Measurements from ENCODE around the gene DPH2.

Gene DPH2

DNA sequence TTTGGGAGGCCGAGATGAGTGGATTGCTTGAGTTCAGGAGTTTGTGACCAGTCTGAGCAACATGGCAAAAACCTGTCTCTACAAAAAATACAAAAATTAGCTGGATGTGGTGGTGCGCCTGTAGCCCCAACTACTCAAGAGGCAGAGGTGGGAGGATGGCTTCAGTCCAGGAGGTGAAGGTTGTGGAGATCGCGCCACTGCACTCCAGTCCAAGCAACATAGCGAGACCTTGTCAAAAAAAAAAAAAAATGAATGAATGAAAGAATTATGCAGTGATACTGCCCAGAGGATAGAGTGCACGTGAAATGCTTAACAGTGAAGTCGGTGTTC lies 429 bp upstream of the DPH2 start:
- no peak for DNase-seq (ENCODE audit: low read depth)

- no peak for DNase-seq (ENCODE audit: low read depth)
Observed at GRCh38 chr1:43970502-43970901, 692 bp downstream of the DPH2 start.

GRCh38 chr1:43970911-43971310 lies 1.1 kb downstream of the DPH2 start:
- DNase-seq (ENCODE audit: low read depth): no peak

DNA sequence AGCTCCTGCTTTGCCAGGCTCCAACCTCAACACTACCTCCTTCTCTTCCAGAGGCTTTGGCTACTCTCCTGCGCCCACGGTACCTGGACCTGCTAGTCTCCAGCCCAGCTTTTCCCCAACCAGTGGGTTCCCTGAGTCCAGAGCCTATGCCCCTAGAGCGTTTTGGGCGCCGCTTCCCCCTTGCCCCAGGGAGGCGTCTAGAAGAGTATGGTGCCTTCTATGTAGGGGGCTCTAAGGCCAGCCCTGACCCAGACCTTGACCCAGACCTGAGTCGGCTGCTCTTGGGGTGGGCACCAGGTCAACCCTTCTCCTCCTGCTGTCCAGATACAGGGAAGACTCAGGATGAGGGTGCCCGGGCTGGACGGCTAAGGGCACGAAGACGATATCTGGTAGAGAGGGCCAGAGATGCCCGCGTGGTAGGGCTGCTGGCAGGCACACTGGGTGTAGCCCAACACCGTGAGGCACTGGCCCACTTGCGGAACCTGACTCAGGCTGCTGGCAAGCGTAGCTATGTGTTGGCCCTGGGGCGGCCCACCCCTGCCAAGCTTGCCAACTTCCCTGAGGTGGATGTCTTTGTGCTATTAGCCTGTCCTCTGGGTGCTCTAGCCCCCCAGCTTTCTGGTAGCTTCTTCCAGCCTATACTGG lies 1.6 kb downstream of the DPH2 start:
- no peak for DNase-seq (ENCODE audit: low read depth)

DNA sequence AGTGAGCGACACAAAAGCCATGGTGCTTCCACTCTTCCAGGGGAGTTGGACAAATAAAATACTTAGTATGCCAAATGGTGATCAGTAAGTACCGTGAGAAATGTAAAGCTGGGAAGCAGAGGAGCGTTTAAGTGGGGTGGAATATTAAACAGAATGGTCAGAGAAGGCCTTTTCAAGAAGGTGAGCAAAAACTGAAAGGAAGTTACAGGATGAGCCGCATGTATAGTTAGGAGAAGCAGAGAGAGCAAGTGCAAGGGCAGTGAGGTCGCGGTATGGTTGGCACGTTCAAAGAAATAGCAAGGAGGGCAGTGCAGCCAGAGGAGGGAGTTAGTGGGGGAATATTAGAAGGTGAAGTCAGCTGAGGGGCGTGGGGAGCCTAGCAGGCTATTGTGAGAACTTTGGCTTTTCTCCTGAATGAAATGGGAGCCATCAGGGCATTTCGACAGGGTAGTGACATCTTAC lies 4.2 kb downstream of the DPH2 start:
- no peak for DNase-seq (ENCODE audit: low read depth)

DNA sequence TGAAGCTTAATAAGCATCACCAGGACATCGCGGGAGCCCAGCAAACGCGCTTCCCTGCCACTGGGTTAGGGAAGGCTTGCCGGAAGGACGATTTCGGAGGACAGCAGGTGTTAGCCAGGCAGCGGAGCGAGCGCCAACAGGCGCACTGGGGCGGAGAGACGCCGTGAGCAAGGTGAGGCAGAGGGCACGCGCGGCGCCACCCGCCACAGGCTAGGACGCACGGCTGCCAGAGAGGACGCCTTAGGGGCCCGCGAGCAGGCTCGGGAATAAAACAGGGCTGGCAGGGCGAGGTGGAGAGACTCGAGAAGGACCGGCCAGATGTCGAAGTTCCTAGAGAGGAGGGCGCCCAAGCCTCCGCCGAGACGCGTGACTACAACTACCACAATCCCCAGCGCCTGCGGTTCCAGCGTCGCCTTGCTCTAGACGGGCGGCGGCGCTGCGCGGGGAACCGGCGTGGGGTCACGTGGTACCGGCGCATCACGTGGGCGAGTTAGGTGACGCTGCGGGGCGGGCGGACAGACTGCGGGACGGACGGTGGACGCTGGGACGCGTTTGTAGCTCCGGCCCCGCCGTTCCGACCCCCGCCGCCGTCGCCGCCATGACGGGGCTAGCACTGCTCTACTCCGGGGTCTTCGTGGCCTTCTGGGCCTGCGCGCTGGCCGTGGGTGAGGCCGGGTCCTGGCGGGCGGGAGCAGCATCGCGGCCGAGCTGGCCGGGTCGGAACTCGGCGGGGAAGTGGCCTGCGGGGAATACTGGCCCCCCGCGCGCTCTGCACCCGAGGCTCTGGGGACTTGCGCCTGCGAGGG lies 4.8 kb downstream of the DPH2 start, which contains the start of gene ATP6V0B:
Gene ATP6V0B, plus strand, starts transcription at position 518 of the 806 bp plus-strand sequence. Its CDS starts 81 bp downstream, at position 599.
- peak; percentile 93 for DNase-seq (ENCODE audit: low read depth)

- DNase-seq (ENCODE audit: low read depth): no peak
Observed at GRCh38 chr1:43975249-43975961, 5.6 kb downstream of the DPH2 start.

GRCh38 chr1:43976045-43976444 lies 6.2 kb downstream of the DPH2 start:
- DNase-seq (ENCODE audit: low read depth): no peak

DNA sequence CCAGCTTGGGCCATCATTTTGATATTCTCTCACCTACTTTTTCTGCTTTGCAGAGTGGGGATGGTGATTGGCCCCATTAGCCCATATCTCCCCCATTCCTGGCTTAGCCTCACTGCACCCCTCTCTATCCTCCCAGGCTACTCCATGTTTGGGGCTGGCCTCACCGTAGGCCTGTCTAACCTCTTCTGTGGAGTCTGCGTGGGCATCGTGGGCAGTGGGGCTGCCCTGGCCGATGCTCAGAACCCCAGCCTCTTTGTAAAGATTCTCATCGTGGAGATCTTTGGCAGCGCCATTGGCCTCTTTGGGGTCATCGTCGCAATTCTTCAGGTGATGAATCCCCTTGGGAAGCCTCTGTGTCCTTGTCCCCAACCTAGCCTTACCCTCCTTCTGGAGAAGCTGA lies 7.1 kb downstream of the DPH2 start:
- DNase-seq (ENCODE audit: low read depth): no peak

- DNase-seq (ENCODE audit: low read depth): no peak
Observed at GRCh38 chr1:43977376-43978263, 7.8 kb downstream of the DPH2 start.

GRCh38 chr1:43978264-43978550 lies 8.4 kb downstream of the DPH2 start:
- no peak for DNase-seq (ENCODE audit: low read depth)

- DNase-seq (ENCODE audit: low read depth): no peak
Observed at GRCh38 chr1:43978551-43979260, 8.9 kb downstream of the DPH2 start, which contains the start of gene B4GALT2. TSS of gene B4GALT2 (plus strand) at chr1:43979210. CDS start at chr1:43981161, 1,951 bp downstream.

GRCh38 chr1:43979261-43979527 lies 9.4 kb downstream of the DPH2 start:
- no peak for DNase-seq (ENCODE audit: low read depth)

GRCh38 chr1:43979528-43980254 lies 9.9 kb downstream of the DPH2 start:
- DNase-seq (ENCODE audit: low read depth): no peak

DNA sequence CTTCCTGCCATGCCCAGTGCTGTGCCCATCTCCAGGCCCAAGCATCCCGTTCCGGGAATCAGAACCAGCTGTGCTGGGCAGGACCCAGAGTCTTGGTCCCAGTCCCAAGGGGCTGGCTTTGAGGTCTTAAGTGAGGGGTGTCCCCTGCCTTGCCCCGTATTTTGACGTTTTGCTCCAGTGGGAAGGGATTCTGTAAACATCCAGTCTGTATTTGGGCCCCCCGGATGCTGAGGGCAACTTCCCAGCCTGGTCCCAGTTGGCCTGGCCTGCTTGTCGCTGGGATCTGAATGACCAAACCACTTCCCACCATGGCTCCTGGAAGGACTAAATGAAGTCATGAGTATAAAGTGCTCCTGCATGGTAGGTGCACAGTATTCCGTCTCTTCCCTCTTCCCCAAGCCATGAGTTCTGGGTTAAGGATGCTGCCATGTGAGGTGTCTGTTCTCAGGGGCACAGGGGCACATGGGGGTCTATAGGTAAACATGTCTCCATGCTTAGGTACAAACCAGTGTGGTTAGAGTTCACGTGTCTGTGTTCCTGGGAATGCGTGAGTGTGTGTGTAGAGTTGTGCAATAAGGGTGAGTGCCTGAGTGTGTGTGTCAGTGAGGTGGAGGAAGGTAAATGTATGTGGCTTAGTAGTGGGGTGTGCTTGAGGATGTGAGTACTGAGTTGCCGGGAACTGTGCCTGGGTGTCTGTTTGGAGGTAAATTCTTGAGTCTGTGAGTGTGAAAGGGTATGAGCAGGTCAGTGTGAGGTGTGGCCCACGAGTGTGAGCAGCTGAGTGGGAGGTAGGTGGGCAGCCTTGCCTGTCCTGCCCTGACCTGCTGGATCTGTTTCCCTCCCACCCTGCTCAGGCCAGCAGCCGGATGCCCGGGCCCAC lies 10.7 kb downstream of the DPH2 start:
- DNase-seq (ENCODE audit: low read depth): no peak

GRCh38 chr1:43981135-43981491 lies 11.3 kb downstream of the DPH2 start:
- DNase-seq (ENCODE audit: low read depth): no peak

GRCh38 chr1:43981636-43982035 lies 11.8 kb downstream of the DPH2 start:
- no peak for DNase-seq (ENCODE audit: low read depth)

- DNase-seq (ENCODE audit: low read depth): no peak
Observed at GRCh38 chr1:43982241-43982640, 12.4 kb downstream of the DPH2 start.

DNA sequence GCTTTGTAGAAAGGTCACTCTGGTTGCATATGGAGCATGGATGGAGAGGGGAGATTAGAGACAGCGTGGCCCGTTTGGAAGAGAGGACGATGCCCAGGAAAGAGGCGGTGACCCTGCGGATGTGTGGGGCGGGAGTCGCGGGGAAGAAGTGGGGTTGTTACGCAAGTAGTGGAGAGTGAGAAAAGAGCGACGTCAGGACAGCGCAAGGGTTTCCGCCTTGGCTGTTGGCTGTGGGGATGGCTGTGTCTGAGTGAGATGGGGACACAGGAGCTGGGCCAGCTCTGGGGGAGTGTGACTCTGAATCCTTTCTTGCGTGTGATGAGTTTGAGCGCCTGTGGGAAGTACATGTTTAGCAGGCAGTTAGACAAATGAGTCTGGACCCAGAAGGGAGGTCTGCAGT lies 13.0 kb downstream of the DPH2 start:
- no peak for DNase-seq (ENCODE audit: low read depth)

GRCh38 chr1:43983253-43983899 lies 13.6 kb downstream of the DPH2 start:
- no peak for DNase-seq (ENCODE audit: low read depth)

Data from stimulated activated CD8-positive, alpha-beta memory T cell treated with anti-CD3 and anti-CD28 coated beads, Interleukin-12 subunit alpha, Interleukin-12 subunit beta, amount 100 ng/mL, for 1 hour (primary cell).